DOHH2 (cell line): ENCODE results near the gene SOX30.

ENCODE experiments used
- EZH2phosphoT487 ChIP-seq: fragments of 200-600 bp; sonication (generic); IDR thresholded peaks from 2 replicates; pipeline ENCODE4 v1.6.1; 2017; ENCODE audit warnings: borderline replicate concordance, mild to moderate bottlenecking, antibody characterized with exemption, low read length, moderate library complexity, mixed read lengths
- TF ChIP-seq, protein P1 (sequence below): fragments of 200-600 bp; sonication (generic); IDR thresholded peaks from one replicate; pipeline ENCODE4 v1.5.1; 2014; ENCODE audit warnings: antibody characterized with exemption, mild to moderate bottlenecking, low read depth, low read length; ENCODE audit not compliant: poor library complexity, severe bottlenecking

DNA sequence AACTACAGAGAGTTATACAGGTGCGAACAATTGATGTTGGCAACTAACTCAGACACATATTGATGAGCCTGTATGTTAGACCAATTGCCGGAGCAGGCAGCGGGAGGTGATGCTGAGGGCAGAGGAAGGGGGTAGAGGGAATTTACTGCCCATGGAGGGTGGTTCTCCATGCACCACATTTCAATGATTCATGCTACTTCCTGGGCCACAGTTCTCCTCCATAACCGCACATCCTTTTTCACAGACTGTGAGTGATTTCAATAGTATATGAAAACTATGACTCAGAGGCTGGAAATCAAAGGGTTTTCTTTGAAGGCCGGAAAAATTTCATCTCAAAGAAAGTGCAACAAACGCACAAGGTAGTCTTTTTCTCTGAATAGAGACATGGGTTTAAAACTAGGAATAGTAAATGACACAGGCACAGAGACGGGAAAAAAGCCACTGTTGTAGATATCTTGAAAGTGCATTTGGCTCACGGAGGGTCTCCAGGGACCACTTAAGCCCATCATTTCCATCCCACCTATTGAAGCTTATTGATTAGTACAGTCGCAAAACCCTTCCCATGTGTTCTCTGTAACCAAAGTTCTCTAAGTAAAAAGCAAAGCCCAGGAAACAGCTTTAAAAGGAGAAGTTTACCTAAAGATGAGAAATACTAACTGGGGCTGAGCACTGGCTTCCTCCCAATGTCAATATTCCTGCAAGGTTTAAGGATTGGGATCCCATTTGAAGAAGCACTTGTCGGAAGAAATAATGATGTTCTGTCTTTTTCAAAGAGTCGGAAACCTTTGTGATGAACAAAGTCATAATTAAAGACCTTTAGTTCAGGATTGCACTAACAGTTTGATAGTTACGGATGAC, 48.7 kb downstream of the SOX30 start:
- TF ChIP-seq, protein P1, sequence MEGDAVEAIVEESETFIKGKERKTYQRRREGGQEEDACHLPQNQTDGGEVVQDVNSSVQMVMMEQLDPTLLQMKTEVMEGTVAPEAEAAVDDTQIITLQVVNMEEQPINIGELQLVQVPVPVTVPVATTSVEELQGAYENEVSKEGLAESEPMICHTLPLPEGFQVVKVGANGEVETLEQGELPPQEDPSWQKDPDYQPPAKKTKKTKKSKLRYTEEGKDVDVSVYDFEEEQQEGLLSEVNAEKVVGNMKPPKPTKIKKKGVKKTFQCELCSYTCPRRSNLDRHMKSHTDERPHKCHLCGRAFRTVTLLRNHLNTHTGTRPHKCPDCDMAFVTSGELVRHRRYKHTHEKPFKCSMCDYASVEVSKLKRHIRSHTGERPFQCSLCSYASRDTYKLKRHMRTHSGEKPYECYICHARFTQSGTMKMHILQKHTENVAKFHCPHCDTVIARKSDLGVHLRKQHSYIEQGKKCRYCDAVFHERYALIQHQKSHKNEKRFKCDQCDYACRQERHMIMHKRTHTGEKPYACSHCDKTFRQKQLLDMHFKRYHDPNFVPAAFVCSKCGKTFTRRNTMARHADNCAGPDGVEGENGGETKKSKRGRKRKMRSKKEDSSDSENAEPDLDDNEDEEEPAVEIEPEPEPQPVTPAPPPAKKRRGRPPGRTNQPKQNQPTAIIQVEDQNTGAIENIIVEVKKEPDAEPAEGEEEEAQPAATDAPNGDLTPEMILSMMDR, result no peak
- TF ChIP-seq EZH2phosphoT487, result no peak
